ENCODE results near the gene MTARC2.

- TF ChIP-seq, protein P1, sequence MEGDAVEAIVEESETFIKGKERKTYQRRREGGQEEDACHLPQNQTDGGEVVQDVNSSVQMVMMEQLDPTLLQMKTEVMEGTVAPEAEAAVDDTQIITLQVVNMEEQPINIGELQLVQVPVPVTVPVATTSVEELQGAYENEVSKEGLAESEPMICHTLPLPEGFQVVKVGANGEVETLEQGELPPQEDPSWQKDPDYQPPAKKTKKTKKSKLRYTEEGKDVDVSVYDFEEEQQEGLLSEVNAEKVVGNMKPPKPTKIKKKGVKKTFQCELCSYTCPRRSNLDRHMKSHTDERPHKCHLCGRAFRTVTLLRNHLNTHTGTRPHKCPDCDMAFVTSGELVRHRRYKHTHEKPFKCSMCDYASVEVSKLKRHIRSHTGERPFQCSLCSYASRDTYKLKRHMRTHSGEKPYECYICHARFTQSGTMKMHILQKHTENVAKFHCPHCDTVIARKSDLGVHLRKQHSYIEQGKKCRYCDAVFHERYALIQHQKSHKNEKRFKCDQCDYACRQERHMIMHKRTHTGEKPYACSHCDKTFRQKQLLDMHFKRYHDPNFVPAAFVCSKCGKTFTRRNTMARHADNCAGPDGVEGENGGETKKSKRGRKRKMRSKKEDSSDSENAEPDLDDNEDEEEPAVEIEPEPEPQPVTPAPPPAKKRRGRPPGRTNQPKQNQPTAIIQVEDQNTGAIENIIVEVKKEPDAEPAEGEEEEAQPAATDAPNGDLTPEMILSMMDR (IDR thresholded peaks at IDR 0.05), result no peak
- no peak for TF ChIP-seq EZH2 (IDR thresholded peaks at IDR 0.05)
- TF ChIP-seq EZH2phosphoT487 (IDR thresholded peaks at IDR 0.05), result no peak
Measured at GRCh38 chr1:220764757-220765156, 16.6 kb downstream of the MTARC2 start.
